GM23338 (cell line): Measurements from ENCODE around the gene CCDC178.

Experiments used
- CREB1 ChIP-seq: fragments of 250-450 bp; sonication (Bioruptor Pico); IDR thresholded peaks from 2 replicates; pipeline ENCODE4 v1.5.0; 2020; ENCODE audit warnings: low read depth, mild to moderate bottlenecking, moderate library complexity
- EZH2 ChIP-seq: fragments of 200-600 bp; sonication (generic); IDR thresholded peaks from one replicate; pipeline ENCODE4 v1.8.0; 2017; ENCODE audit warnings: antibody characterized with exemption, mild to moderate bottlenecking, low read depth; ENCODE audit not compliant: unreplicated experiment
- EZH2phosphoT487 ChIP-seq: fragments of 200-600 bp; sonication (generic); IDR thresholded peaks from one replicate; pipeline ENCODE4 v1.8.1; 2018; ENCODE audit warnings: antibody characterized with exemption; ENCODE audit not compliant: unreplicated experiment
- JUNB ChIP-seq: IDR thresholded peaks from one replicate; pipeline ENCODE4 v1.6.1; 2016; ENCODE audit warnings: antibody characterized with exemption; ENCODE audit not compliant: unreplicated experiment
- POLR2AphosphoS5 ChIP-seq: IDR thresholded peaks from 2 replicates; pipeline ENCODE4 v1.6.1; 2016; ENCODE audit warnings: antibody characterized with exemption, low read depth
- STAT1 ChIP-seq: IDR thresholded peaks from one replicate; pipeline ENCODE4 v1.6.1; 2016; ENCODE audit warnings: antibody characterized with exemption; ENCODE audit not compliant: unreplicated experiment
- ZNF114 ChIP-seq: fragments of 250-450 bp; sonication (Bioruptor Pico); IDR thresholded peaks from 2 replicates; pipeline ENCODE4 v1.5.0; 2020; ENCODE audit warnings: mild to moderate bottlenecking, moderate library complexity
- TF ChIP-seq, protein P1 (sequence below), 2 experiments: fragments of 200-600 bp in 1 of 2; sonication (generic) in 1 of 2; conservative IDR thresholded peaks; 2 replicates each; pipeline versions ENCODE4 v1.5.1 to v1.6.1; 2016 to 2017; ENCODE audit warnings: antibody characterized with exemption in 2 of 2, low read depth in 2 of 2, mild to moderate bottlenecking in 2 of 2, moderate library complexity in 1 of 2
- TF ChIP-seq, protein P2 (sequence below): IDR thresholded peaks from one replicate; pipeline ENCODE4 v1.6.1; 2018; ENCODE audit warnings: antibody characterized with exemption; ENCODE audit not compliant: unreplicated experiment
- TF ChIP-seq, protein P3 (sequence below): IDR thresholded peaks from 2 replicates; pipeline ENCODE4 v1.6.1; 2016; ENCODE audit warnings: antibody characterized with exemption

DNA sequence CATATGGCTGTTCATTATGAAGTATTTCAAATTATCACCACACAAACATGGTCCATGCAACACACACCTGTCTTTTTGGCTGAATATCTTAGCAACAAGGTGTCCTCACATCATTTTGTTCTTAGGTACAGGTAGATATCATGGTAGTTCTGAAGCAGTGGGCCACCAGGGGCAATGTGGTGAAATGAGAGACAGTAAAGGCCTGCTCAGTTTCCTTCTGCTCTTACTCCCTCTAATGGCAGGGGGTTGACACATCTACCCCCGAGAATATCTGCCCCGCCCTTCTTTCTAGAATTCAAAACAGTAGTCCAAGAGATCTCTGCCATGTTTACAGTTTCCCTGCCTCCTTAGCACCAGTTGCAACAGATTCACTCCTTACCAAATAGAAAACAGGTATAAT lies 520.7 kb downstream of the CCDC178 start:
- TF ChIP-seq POLR2AphosphoS5 (no peak), JUNB (no peak), EZH2 (no peak), EZH2phosphoT487 (no peak), CREB1 (no peak), ZNF114 (CRISPR knock-in tag) (no peak; the same call in 1 of the 2 replicates), STAT1 (no peak)
- TF ChIP-seq, protein P1, sequence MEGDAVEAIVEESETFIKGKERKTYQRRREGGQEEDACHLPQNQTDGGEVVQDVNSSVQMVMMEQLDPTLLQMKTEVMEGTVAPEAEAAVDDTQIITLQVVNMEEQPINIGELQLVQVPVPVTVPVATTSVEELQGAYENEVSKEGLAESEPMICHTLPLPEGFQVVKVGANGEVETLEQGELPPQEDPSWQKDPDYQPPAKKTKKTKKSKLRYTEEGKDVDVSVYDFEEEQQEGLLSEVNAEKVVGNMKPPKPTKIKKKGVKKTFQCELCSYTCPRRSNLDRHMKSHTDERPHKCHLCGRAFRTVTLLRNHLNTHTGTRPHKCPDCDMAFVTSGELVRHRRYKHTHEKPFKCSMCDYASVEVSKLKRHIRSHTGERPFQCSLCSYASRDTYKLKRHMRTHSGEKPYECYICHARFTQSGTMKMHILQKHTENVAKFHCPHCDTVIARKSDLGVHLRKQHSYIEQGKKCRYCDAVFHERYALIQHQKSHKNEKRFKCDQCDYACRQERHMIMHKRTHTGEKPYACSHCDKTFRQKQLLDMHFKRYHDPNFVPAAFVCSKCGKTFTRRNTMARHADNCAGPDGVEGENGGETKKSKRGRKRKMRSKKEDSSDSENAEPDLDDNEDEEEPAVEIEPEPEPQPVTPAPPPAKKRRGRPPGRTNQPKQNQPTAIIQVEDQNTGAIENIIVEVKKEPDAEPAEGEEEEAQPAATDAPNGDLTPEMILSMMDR (conservative IDR thresholded peaks at IDR 0.05; ENCODE audit: low read depth in 2 of 2): peak; percentile 82 to 93
- TF ChIP-seq, protein P2, sequence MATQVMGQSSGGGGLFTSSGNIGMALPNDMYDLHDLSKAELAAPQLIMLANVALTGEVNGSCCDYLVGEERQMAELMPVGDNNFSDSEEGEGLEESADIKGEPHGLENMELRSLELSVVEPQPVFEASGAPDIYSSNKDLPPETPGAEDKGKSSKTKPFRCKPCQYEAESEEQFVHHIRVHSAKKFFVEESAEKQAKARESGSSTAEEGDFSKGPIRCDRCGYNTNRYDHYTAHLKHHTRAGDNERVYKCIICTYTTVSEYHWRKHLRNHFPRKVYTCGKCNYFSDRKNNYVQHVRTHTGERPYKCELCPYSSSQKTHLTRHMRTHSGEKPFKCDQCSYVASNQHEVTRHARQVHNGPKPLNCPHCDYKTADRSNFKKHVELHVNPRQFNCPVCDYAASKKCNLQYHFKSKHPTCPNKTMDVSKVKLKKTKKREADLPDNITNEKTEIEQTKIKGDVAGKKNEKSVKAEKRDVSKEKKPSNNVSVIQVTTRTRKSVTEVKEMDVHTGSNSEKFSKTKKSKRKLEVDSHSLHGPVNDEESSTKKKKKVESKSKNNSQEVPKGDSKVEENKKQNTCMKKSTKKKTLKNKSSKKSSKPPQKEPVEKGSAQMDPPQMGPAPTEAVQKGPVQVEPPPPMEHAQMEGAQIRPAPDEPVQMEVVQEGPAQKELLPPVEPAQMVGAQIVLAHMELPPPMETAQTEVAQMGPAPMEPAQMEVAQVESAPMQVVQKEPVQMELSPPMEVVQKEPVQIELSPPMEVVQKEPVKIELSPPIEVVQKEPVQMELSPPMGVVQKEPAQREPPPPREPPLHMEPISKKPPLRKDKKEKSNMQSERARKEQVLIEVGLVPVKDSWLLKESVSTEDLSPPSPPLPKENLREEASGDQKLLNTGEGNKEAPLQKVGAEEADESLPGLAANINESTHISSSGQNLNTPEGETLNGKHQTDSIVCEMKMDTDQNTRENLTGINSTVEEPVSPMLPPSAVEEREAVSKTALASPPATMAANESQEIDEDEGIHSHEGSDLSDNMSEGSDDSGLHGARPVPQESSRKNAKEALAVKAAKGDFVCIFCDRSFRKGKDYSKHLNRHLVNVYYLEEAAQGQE: no peak
- TF ChIP-seq, protein P3, sequence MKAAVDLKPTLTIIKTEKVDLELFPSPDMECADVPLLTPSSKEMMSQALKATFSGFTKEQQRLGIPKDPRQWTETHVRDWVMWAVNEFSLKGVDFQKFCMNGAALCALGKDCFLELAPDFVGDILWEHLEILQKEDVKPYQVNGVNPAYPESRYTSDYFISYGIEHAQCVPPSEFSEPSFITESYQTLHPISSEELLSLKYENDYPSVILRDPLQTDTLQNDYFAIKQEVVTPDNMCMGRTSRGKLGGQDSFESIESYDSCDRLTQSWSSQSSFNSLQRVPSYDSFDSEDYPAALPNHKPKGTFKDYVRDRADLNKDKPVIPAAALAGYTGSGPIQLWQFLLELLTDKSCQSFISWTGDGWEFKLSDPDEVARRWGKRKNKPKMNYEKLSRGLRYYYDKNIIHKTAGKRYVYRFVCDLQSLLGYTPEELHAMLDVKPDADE: no peak
